ENCODE data around the gene SLIT3.

The SLIT3 gene

DNA sequence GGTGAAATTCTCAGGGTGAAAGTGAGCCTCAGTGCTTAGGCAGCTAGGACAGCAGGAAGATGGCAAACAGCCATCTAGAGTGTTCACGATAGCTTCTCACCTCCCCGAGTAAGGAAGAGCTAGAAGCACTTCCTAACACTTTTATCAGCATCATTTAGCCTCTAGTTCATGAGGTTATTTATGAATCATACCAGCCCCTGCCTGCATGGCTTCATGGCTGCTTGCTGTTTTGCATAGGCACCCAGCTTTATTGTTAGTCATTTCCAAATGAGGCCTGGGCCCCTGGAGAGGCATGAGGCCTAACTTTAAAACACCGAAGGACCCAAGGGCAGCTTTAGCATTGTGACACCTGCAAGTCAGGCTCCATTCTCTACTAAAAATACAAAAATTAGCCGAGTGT lies 586.9 kb downstream of the SLIT3 start:
- no peak for DNase-seq

DNA sequence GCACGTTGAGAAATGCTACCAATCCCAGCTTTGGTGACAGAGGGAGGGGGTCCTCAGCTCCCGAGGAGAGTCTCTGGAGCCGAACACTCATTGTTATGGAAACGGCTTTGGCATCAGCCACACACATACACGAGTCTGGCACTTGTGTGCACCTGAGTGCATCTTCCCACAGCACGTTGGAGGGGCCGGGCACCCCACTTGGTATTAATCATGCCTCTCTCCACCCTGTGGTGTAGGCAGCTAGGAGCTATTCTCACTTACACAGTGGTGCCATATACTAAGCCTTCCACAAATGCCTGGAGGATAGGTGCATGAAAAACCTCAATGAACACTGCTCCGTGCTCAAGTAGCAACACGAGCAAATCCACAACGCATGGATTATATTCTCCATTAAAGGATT lies 587.9 kb downstream of the SLIT3 start:
- no peak for DNase-seq

DNA sequence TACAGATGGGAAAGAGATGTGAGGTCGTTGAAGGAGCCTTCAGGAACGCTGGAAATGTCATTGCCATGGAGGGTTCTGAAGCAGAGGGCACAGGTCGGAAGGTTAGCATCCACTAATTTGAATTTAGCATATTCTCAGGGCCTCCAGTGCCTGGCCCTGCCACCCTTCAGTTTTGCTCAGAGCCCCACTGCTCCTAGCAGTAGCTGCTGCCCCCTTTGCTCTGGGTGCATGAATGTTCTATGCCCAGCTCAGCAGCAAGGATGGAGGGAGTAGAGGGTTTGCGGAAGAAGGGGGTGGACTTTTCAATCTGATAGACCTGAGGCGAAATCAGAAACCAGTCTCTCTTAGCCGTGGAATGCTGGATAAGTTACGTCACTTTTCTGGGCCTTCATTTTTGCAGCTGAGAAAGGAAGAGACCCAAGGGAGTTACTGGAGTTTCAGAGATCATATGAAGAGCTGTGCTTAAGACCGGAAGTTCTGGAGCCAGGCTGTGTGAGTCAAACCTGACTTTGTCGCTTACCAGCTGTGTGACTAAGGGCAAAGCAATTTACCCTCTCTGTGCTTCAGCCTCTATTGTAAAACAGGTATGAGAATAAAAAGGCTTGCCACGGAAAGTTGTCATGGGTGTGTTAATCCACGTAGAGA lies 588.5 kb downstream of the SLIT3 start:
- DNase-seq, result no peak

DNA sequence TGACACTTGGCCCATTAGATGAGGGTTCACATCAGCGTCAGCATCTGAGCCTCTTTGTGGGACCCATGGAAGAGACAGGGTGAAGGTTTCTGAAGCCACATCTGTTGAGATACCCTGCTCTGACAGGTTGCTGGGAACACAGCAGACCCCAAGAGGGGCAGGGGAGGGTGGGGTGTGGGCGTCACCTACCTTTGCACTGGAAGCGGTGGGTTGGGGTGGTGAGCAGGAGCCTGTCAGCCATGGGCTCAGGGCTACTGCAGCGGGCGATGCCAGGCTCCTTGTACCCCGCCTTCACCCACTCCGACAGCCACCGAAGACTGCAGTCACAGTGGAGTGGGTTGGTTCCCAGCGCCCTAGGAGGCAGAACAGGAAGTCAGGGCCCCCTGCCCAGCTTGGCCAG lies 590.2 kb downstream of the SLIT3 start:
- DNase-seq, result no peak

DNA sequence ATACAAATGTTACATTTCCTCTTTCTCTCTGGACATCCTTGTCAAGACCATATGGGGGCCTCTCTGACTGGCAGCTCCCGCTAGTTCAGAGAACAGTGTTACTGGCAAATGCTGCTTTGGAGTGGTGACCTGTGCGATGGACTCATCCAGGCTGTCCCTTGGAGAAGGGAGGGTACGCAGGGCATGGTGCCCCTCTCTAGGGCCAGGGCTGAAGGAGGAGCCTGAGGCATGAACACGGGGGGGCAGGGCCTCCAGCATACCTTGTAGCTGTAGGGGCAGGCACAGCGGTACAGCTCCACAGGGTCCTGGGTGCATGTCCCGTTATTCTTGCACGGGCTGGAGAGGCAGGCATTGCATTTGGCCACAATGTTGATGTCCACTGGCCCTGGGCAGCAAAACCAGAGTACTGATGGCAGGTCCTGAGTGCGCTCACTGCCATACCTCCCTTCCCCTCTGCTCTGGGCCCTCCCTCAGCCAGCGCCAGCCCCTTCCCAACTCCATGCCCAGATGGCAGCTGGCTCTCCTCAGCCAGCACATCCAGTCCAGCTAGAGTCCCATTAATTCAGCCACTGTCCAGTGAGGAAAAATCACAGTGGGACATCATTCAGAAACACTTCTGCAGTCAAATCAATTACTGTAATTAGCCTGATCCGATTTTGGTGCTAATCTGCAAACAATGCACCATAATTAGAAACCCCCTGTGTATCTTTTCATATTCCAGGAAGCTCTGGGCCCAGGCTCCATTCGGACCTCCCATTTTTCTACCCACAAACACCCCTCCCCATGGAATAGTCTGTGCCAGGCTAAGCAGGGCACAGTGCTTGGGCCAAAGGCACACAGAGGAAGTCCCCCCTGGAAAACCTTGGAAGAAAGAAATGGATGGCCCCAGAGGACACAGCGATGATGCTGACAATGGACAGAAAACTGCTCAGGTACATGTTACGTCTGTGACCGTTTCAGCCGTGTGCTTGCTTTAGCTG lies 592.9 kb downstream of the SLIT3 start:
- DNase-seq, result no peak

DNA sequence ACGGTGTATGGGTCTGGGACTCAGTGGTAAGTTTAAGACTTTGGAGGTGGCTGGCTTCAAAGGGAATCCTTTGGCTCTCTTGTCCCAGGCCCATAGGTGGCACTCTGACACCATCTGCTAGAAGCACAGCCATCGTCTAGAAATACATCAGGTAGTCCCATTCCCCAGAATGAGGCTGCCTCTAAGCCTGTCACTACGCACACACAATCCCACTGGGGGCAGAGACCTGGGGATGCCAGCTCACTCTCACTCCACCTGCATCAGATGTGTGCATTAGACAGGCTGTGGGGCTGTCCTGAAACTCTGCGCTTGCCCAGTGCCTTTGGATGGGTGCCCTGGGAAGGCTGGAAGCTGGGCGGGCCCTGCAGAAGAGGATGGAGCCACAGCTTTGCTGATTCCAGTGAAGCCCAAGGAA lies 594.3 kb downstream of the SLIT3 start:
- no peak for DNase-seq

DNA sequence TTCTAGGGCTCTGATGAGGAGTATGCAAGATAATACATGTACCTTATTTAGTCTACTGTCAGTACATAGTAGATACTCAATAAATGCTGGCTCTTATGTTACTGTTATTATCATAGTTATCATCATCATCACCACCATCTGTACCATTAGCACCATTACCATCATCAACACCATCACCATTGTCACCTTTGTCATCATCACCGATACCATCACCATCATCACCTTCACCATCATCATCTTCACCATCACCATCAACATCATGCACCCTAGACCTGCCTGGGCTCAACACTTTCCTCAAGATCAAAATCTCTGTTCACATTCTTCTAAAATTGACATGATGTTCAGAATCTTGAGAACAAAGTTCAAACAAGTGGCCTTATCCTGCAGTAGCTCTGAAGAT lies 595.6 kb downstream of the SLIT3 start:
- DNase-seq, result no peak

DNA sequence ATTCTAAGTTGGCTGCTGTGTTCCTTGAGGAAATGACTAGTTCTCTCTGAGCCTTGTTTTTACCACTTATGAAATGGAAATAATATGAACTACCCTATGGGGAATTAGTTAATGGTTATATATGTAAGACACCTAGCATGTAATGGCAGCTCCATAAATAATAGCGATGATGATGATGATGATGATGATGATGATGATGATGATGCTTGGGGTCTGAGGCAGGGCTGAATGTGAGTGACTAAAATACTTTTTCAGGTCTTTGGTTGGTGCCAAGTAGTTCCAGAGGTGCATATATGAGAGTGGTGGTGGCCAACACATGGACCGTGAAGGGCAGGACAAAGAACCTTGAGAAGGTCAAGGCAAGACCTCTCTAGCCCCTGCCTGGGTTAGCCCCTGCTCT lies 598.4 kb downstream of the SLIT3 start:
- no peak for DNase-seq

DNA sequence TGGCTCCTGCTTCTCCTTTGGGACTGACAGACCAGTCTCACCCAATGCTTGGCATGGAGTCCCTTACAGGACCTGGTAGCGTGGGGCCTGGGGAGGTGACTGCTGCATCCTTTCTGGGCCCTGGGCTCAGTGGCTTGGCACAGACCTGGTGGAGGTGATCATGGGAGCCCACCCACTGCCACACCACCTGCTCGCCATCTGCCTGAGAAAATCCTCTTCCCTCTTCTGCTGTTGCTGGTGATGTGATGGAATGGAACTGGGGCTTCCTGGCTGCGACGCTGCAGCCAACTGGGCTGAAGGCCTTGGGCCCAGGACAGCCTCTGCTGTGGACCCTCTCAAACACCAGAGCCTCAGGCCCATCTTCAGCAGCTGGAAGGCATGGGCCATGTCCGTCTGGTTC lies 599.3 kb downstream of the SLIT3 start:
- no peak for DNase-seq

DNA sequence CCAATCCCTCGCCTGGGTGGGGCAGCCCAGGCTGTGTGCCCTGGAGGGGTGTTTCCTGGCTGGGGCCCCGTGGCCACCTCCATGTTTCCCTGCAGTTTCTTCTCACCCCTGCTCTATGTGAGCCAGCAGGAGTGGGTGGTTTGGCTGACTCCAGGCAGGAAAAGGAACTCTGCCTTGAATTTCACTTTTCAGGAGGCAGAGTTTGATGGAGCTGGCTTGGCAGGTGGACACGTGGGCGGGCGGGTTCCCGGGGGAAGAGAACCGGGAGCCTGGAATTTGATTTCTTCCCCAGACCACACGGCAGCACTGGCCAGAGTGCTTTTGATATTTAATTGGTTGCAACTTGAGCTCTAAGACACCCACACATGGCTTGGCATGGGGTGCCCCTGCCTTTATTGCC lies 601.9 kb downstream of the SLIT3 start:
- no peak for DNase-seq

DNA sequence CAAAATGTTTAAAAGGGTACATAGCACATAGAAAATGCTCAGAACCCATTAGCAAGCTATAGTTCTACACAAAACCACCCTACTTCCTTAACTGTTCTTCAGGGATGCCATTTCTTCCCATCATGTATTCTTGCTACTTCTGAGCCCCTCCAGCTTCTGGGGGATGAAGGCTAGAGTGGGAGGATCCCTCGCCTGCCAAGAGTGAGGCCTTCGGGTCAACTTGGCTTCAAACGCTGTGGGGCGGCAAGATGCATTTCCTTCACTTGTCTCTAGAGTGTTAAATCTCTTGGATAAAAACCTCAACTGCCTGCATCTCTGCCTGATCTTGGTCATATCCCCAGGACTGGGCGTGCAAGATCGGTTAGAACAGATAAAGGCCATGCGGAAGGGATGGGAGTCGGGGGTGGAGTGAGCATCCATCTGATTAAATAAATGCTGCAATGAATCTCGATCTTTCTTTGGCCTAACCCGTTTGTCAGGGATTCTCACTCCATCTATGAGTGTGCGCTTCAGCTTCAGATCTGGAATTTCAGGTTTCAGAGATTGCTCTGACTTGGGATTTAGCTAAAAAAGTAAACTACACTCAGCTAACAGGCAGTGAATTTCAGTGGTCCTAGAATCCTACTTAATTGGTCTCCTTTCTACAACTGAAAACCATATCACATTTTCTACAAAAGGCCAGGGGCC lies 603.8 kb downstream of the SLIT3 start:
- no peak for DNase-seq

DNA sequence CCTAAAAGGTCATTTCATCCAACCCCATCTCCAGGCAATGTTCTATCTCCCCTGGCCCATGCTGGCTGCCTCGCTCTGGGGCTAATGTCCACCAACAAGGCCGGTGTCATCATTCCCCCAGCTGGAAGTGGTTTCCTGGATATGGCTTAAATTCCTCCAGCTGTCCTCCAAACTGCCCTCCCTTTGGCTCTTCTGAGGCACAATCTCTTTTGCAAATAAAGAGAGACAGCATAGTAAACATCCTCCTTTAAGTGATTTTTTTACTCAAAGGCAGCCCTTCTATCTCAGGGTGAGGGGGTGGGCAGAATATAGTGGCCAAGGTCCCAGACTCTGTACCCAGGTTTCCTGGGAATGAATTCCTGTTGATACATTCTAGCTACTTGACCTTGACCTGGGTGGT lies 604.3 kb downstream of the SLIT3 start:
- DNase-seq, result no peak

DNA sequence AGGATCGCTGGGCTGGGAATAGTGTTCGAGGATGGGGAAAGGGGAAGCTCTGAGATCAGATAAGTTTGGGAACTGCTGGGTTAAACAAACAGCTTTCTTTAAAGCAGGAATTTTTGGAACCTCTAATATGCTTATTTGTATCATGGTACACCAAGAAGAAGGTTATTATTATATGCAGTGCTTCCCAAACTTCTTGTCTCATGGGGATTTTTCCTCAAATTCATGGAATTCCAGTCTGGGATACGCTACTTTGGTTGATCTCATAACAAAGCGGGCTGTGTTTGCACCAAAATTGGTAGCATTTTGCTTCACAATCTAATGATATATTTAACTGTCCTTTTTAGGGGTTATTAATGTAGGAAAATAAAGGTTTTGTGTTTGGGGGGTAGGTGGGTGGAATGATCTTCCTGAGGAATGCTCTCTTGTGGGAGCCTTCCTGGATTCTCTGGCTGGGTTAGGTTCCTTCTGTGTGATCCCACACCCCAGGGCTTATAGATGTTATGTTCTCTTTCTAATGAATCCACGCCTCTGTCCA lies 605.6 kb downstream of the SLIT3 start:
- DNase-seq, result no peak

DNA sequence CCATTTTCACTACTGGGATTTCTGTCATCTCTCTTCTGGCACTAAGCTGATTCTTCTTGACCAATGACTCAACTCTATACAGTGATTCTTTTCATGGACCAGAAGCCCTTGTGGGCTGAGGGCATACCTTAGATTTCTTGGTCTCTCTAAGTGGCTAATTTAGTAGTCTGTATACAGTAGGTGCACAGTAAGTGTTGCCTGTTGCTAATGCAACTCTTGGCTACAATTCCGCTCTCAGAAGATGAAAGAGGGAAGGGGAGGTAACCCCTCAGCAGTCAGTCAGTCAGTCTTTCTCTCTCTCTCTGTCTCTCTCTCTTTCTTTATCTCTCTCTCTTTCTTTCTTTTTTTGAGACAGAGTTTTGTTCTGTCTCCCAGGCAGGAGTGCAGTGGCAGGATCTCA lies 606.6 kb downstream of the SLIT3 start:
- DNase-seq, result no peak

DNA sequence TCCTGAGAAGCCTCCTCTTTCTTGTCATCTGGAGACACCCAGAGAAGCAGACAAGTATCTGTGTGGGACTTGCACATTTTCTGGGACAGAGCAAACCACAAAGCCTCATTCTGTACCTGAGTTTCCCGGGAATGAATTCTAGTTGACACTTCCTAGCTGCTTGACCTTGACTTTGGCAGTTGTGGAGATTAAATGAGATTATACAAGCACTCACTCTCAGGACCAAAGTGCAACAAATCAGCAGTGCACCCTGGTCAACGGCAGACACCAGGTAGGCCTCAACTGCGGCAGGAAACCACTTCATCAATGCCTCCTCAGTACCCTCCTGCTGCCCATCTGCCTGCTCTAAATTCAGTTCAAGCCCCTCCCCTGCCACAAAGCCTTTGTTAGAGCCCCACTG lies 607.1 kb downstream of the SLIT3 start:
- no peak for DNase-seq

DNA sequence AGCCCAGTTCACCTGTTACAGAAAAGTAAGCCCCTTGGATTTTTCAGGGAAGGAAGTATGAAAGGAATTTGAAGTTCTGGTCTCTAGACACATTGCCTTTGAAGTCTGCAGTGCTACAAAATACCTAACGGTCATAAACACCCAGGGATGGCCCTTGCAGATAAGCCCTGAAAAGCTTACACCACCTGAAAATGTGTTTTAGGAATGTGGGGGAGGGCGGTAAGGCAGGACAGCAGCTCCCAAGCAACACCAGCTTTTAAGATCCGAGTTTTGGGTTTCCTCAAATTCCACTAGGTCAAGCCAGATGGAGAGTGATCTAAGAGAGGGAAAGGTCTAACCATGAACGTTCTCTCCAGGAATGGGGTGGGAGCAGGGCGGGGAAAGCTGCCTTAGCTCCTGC lies 607.6 kb downstream of the SLIT3 start:
- DNase-seq, result no peak

DNA sequence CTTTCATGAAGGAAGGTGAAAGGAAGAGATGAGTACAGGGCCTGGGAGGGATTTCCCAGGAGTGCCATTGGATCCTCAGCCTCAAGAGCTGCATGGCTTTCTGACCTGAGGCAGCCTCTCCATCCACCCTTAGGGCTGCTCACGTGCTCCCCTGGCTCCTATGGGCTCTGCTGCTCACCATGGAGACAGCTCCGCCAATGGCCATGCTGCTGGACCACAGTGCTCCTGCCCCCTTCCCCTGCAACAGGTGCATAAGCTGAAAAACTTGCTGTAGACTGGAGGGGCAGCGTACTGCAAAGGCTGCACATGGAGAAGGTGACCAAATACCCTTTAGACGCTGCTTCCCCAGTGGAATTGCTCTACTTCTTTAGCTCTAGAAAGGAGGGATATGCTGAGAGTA lies 609.0 kb downstream of the SLIT3 start:
- DNase-seq, result no peak

DNA sequence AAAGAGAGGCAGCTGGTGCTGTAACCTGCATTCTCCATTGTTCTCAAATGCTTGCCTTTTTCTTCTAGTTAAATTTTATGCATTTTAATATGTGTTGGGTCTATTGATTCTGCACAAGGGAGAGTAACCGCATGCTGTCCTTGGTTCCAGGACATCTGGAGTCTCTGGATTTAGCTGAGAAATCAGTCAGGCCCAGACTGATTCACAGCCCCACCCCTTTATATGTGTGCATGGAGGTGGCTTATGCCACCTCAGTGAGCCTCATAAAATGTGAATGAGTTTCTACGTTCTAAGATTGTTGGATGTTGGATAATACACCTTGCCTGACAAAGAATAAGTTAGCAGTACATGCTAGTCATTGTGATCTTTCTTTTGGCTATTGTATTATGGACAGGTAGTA lies 611.7 kb downstream of the SLIT3 start:
- no peak for DNase-seq

DNA sequence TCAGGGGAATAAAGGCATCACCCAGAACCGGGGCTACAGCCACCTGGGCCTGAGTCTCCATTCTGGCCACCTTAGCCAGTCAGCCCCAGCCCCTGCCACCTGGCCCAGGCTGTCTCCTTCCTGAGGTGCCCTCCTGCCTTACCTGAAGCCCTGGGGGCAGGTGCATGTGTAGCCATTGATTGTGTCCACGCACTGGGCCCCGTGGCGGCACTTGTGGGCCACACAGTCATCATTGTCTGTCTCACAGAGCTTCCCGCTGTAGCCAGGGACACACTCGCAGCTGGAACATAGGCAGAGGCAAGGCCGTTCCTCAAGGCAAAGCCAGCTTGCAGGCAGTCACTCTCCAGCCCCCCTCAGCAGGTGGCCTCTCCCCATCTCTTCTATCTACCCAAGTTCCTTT lies 614.1 kb downstream of the SLIT3 start:
- no peak for DNase-seq

DNA sequence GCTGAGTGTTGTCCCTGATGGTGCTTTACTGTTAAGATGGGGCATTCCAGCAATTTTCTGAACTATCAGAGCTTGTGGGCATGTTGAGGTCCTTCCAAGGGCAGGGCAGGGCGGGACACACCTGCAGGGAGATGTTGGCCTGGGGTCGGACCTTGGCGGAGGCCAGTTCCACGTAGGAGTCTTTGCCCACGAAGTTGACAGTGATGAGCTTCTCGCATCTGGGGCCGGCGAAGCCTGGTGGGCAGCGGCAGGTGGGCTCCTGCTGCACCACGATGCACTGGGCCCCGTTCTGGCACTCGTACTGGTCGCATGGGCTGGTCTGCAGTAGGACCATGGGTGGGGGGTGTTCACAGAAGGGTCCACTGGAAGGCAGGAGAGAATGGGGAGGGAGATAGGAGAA lies 615.4 kb downstream of the SLIT3 start:
- DNase-seq, result no peak

DNA sequence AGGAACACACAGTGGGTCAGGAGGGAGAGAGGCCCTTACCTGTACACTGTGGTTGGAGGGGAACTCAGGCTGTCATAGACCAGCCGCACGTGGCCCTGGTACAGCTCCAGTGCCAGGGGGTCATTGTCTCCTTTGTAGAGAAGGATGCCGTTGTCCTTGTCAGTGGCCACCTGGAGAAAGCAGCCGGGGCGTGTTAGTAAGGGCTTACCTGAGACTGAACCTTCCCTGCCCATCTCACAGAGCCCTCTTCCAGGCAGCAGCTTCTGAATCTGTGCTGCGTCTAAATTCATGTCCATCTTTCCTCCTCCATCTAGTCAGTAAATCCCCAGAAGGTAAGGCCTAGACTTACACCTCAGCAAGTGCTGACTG lies 617.0 kb downstream of the SLIT3 start:
- no peak for DNase-seq

DNA sequence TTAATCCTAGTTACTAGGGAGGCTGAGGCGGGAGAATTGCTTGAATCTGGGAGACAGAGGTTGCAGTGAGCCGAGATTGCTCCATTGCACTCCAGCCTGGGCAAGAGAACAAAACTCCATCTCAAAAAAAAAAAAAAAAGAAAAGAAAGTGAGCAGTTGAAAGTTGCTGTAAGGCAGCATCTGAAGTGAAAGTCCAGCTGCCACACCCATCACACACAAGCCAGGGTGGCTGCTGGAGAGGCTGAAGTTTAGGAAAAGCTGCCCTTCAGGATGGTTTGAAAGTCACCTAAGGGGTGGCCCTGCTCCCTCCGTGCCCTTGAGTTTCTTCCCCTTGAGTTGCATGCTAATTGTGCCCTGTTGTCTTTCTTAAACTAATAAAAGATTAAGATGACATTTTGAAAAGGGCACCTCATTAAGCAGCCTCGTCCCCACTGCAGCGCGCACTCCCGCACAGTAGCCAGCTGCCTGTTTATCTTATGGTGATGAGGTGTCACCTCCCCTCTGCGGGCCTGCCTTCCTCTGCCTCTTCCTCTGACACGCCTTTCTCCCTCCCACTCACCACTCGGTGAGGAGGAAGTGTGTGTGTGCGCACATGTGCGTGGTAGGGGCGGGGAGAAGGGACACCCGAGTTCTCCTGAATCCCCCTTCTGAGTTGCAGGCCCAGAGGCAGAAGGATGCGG lies 617.6 kb downstream of the SLIT3 start:
- DNase-seq, result peak; percentile 41

DNA sequence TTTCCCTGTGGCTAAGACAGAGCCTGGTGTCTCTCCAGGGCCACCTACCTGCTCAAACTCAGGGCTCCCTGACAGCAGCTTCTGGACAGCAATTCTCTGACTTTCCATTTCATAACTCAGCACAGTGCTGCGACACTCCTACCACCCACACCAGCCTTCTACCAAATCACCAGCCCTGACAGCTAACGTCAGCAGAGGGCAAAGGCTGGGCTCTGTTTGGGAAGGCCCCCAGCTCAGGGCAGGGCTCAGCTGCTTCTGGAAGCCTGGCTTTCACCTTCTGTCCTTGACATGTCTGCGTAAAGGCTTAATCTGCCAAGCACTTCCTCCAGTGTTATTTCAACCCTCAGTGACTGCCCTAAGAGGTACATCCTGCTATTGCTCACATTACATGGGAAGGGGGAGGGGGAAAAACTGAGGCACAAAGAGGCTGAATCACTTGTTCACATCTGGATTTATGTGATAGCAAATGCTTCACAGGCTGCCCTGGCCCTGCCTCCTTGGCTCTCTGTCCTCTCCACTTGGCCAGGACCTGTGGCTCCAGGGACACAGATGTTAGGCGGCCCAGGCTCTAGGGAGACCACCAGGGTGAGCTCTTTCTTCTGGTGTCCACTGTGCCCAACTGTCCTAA lies 619.3 kb downstream of the SLIT3 start:
- no peak for DNase-seq

All from CD4-positive, alpha-beta T cell treated with Interleukin-15 for 1 hour (primary cell).